ENCODE results near the gene LRP5.

DNA sequence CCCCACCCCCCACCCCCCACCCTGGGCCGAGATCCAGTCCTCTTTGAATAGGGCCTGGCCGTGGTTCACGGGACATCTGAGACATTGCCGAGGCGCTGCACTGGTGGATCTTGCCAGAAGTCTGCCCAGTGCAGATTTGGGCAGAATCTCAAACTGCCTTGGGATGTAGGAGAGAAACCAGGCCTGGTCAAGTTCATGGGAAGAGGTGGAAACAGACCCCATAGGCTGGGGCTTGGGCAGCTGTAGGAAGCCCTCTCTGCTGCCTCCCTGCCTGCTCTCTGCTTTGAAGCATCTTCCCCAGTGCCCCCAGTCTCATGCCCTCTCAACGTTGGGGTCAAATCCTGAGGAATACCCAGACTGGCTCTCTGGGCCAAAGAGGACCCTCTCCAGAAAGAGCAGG, 132.2 kb downstream of the LRP5 start:
- TF ChIP-seq, protein P1, sequence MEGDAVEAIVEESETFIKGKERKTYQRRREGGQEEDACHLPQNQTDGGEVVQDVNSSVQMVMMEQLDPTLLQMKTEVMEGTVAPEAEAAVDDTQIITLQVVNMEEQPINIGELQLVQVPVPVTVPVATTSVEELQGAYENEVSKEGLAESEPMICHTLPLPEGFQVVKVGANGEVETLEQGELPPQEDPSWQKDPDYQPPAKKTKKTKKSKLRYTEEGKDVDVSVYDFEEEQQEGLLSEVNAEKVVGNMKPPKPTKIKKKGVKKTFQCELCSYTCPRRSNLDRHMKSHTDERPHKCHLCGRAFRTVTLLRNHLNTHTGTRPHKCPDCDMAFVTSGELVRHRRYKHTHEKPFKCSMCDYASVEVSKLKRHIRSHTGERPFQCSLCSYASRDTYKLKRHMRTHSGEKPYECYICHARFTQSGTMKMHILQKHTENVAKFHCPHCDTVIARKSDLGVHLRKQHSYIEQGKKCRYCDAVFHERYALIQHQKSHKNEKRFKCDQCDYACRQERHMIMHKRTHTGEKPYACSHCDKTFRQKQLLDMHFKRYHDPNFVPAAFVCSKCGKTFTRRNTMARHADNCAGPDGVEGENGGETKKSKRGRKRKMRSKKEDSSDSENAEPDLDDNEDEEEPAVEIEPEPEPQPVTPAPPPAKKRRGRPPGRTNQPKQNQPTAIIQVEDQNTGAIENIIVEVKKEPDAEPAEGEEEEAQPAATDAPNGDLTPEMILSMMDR (IDR thresholded peaks at IDR 0.05; ENCODE audit: low read depth, low read length) = no peak
- TF ChIP-seq POLR2A (IDR thresholded peaks at IDR 0.05; ENCODE audit: extremely low read depth, insufficient read length) = no peak
